Measurements from ENCODE around the gene PCDH1.

- TF ChIP-seq, protein P1, sequence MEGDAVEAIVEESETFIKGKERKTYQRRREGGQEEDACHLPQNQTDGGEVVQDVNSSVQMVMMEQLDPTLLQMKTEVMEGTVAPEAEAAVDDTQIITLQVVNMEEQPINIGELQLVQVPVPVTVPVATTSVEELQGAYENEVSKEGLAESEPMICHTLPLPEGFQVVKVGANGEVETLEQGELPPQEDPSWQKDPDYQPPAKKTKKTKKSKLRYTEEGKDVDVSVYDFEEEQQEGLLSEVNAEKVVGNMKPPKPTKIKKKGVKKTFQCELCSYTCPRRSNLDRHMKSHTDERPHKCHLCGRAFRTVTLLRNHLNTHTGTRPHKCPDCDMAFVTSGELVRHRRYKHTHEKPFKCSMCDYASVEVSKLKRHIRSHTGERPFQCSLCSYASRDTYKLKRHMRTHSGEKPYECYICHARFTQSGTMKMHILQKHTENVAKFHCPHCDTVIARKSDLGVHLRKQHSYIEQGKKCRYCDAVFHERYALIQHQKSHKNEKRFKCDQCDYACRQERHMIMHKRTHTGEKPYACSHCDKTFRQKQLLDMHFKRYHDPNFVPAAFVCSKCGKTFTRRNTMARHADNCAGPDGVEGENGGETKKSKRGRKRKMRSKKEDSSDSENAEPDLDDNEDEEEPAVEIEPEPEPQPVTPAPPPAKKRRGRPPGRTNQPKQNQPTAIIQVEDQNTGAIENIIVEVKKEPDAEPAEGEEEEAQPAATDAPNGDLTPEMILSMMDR (conservative IDR thresholded peaks at IDR 0.05 in 1 of 2, IDR thresholded peaks at IDR 0.05 in 1 of 2; ENCODE audit: extremely low read depth in 1 of 2, insufficient read depth in 1 of 2, low read depth in 1 of 2, low read length in 2 of 2) = no peak
- TF ChIP-seq EZH2 (IDR thresholded peaks at IDR 0.05; ENCODE audit: borderline replicate concordance, low read length) = no peak
Observed at GRCh38 chr5:141913560-141914198, 35.5 kb upstream of the PCDH1 start.
